ENCODE results near the gene HTR3E.

HTR3E gene

GRCh38 chr3:184155644-184156521 lies 59.0 kb downstream of the HTR3E start:
- H3F3A ChIP-seq (ENCODE audit: insufficient read depth): peaks cover 14% of the 10 kb centered on the region
- H3K27ac ChIP-seq (ENCODE audit: low read depth, low read length): 0 out of 2 replicates have a peak overlapping the region, but pooled peaks have one; percentile 2
- peak overlapping the region; percentile 67 for H3K4me3 ChIP-seq (ENCODE audit: insufficient read depth, low read length, poor library complexity, severe bottlenecking)
- H3K9me2 ChIP-seq (replicated peaks; ENCODE audit: insufficient read depth, low read length): no peaks in the 10 kb centered on the region
- H3K36me3 ChIP-seq (ENCODE audit: low read length): no peaks in the 10 kb centered on the region
- H3K79me2 ChIP-seq (ENCODE audit: insufficient read depth, low read length): peaks cover 39% of the 10 kb centered on the region
- H3K9me3 ChIP-seq (ENCODE audit: insufficient read depth, low read length): no peaks in the 10 kb centered on the region
- H3K9ac ChIP-seq (ENCODE audit: low read length): peak overlapping the region; percentile 71
- H3K4me2 ChIP-seq (ENCODE audit: low read depth, low read length, poor library complexity, severe bottlenecking): peak overlapping the region; percentile 90
- no peaks in the 10 kb centered on the region for H3K27me3 ChIP-seq (ENCODE audit: low read length)
- no peak for TF ChIP-seq EZH2phosphoT487 (conservative IDR thresholded peaks at IDR 0.05; ENCODE audit: low read length)
- TF ChIP-seq, protein P1, sequence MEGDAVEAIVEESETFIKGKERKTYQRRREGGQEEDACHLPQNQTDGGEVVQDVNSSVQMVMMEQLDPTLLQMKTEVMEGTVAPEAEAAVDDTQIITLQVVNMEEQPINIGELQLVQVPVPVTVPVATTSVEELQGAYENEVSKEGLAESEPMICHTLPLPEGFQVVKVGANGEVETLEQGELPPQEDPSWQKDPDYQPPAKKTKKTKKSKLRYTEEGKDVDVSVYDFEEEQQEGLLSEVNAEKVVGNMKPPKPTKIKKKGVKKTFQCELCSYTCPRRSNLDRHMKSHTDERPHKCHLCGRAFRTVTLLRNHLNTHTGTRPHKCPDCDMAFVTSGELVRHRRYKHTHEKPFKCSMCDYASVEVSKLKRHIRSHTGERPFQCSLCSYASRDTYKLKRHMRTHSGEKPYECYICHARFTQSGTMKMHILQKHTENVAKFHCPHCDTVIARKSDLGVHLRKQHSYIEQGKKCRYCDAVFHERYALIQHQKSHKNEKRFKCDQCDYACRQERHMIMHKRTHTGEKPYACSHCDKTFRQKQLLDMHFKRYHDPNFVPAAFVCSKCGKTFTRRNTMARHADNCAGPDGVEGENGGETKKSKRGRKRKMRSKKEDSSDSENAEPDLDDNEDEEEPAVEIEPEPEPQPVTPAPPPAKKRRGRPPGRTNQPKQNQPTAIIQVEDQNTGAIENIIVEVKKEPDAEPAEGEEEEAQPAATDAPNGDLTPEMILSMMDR (IDR thresholded peaks at IDR 0.05; ENCODE audit: insufficient read depth, low read length, poor library complexity, severe bottlenecking): no peak
- H2AFZ ChIP-seq (ENCODE audit: low read depth, low read length, severe bottlenecking): peak overlapping the region; percentile 60
- H4K20me1 ChIP-seq (ENCODE audit: low read depth, low read length): no peaks in the 10 kb centered on the region

DNA sequence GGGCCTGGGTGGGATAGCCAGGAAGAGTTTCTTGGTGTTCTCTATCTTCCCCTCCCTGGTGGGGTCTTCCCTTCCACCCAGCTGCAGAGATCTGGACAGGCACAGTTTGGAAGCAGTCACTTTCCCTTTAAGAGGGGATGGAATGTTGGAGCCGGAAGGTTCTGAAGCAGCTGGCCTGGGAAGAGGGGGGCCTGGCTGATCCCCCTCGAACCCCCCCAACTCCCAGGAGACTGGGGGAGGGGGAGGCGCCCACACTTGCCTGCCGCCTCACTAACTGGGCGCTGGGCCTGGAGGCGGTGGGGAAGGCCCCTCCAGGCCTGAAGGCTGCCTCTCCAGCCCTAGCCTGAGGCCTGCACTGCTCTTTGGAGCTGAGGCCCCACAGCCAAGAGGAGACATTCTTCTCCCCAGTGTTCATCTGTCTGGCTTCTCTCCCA lies 59.7 kb downstream of the HTR3E start:
- Histone ChIP-seq H3K36me3 (ENCODE audit: low read length) (no peaks in the 10 kb centered on the region), H3K79me2 (ENCODE audit: insufficient read depth, low read length) (peaks cover 39% of the 10 kb centered on the region), H4K20me1 (ENCODE audit: low read depth, low read length) (no peaks in the 10 kb centered on the region), H3K27me3 (ENCODE audit: low read length) (no peaks in the 10 kb centered on the region), H3K9ac (ENCODE audit: low read length) (peak overlapping the region; percentile 71), H3K27ac (ENCODE audit: low read depth, low read length) (no peak overlapping the region), H3K4me3 (ENCODE audit: insufficient read depth, low read length, poor library complexity, severe bottlenecking) (peak overlapping the region; percentile 67), H3K4me2 (ENCODE audit: low read depth, low read length, poor library complexity, severe bottlenecking) (peak overlapping the region; percentile 90), H2AFZ (ENCODE audit: low read depth, low read length, severe bottlenecking) (no peak overlapping the region), H3K9me2 (replicated peaks; ENCODE audit: insufficient read depth, low read length) (no peaks in the 10 kb centered on the region), H3K9me3 (ENCODE audit: insufficient read depth, low read length) (no peaks in the 10 kb centered on the region), H3F3A (ENCODE audit: insufficient read depth) (peaks cover 14% of the 10 kb centered on the region)
- no peak for TF ChIP-seq EZH2phosphoT487 (conservative IDR thresholded peaks at IDR 0.05; ENCODE audit: low read length)
- TF ChIP-seq, protein P1 (IDR thresholded peaks at IDR 0.05; ENCODE audit: insufficient read depth, low read length, poor library complexity, severe bottlenecking): no peak
